ENCODE measurements around the gene PSMD1.

PSMD1 gene

GRCh38 chr2:231034291-231034882 is 22.3 kb upstream of the PSMD1 start:
- in situ Hi-C loops (cut with HindIII; ENCODE audit: low sequenced_read_pairs), result no loop called here

DNA sequence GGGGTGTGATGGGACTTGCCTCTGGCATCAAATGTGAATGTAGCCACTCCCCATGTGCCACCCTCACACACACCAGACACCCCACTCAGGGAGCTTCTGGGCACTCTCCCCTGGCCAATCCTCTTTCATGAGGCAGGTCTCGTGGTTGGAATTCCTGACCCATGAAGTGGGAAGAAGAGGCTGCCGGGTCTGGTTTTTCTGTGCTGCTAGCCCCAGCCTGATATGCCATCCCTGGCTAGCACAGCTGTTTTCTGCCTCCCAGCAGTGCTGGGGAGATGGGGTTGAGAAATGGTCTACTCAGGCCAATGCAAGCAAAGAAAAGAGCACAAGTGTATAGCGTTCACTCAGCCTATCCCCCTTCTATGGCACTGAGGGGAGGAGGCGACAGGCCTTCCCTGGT is 20.5 kb upstream of the PSMD1 start:
- in situ Hi-C loops (cut with HindIII; ENCODE audit: low sequenced_read_pairs), result no loop called here

GRCh38 chr2:231036578-231037106 is 20.0 kb upstream of the PSMD1 start:
- in situ Hi-C loops (cut with HindIII; ENCODE audit: low sequenced_read_pairs), result no loop called here

- in situ Hi-C loops (cut with HindIII; ENCODE audit: low sequenced_read_pairs), result no loop called here
Measured at GRCh38 chr2:231037202-231037730, 19.4 kb upstream of the PSMD1 start, which contains the start of gene C2orf72. C2orf72 (plus strand) TSS chr2:231037523; CDS start chr2:231037566, 43 bp downstream.

GRCh38 chr2:231037731-231038482 is 18.8 kb upstream of the PSMD1 start:
- in situ Hi-C loops (cut with HindIII; ENCODE audit: low sequenced_read_pairs), result no loop called here

- in situ Hi-C loops (cut with HindIII; ENCODE audit: low sequenced_read_pairs), result no loop called here
Measured at GRCh38 chr2:231038483-231039293, 18.0 kb upstream of the PSMD1 start.

GRCh38 chr2:231039294-231039664 is 17.4 kb upstream of the PSMD1 start:
- in situ Hi-C loops (cut with HindIII; ENCODE audit: low sequenced_read_pairs), result no loop called here

GRCh38 chr2:231039821-231040364 is 16.8 kb upstream of the PSMD1 start:
- in situ Hi-C loops (cut with HindIII; ENCODE audit: low sequenced_read_pairs), result no loop called here

- in situ Hi-C loops (cut with HindIII; ENCODE audit: low sequenced_read_pairs), result no loop called here
Measured at GRCh38 chr2:231041061-231041689, 15.5 kb upstream of the PSMD1 start.

DNA sequence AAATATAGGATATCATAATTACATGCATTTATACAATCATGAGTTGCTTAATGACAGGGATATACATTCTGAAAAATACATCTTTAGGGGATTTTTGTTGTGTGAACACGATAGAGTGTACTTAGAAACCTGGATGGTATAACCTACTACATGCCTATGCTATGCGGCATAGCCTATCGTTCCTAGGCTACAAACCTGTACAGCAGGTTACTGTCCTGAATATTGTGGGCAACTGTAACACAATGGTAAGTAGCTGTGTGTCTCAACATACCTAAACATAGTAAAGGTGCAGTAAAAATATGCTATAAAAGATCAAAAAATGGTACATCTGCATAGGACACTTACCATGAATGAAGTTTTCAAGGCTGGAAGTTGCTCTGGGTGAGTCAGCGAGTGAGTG is 12.9 kb upstream of the PSMD1 start:
- in situ Hi-C loops (cut with HindIII; ENCODE audit: low sequenced_read_pairs), result no loop called here

- in situ Hi-C loops (cut with HindIII; ENCODE audit: low sequenced_read_pairs), result no loop called here
Measured at GRCh38 chr2:231046916-231047273, 9.8 kb upstream of the PSMD1 start.

DNA sequence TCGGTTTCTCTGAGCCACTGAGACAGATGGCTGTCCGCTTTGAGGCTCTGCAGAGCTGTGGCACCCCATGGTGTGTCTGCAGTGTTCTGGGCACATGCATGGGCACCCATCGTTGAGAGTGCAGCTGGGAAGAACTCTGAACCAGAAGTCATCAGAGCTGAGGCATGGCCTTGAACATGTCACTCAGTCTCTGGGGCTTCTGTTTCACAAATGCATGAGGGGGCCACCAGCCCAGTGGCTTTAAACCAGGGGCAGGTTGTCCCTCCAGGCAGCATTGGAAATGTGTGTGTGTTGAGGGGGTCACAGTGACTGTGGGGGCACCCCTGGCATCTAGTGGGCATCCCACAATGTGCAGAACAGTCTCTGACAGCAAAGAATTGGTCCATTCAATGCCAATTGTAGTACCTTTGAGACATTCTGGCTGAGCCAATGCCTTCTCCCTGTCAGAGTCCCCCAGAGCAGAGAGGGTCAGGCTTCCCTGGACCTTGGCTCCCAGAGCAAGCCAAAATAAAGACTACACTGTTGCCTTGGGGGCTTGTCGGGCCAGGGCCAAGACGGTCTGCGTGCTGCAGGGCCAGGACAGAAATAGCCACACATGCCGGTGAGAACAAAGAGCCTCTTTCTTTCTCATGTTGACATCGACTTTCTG is 9.3 kb upstream of the PSMD1 start:
- in situ Hi-C loops (cut with HindIII; ENCODE audit: low sequenced_read_pairs), result no loop called here

DNA sequence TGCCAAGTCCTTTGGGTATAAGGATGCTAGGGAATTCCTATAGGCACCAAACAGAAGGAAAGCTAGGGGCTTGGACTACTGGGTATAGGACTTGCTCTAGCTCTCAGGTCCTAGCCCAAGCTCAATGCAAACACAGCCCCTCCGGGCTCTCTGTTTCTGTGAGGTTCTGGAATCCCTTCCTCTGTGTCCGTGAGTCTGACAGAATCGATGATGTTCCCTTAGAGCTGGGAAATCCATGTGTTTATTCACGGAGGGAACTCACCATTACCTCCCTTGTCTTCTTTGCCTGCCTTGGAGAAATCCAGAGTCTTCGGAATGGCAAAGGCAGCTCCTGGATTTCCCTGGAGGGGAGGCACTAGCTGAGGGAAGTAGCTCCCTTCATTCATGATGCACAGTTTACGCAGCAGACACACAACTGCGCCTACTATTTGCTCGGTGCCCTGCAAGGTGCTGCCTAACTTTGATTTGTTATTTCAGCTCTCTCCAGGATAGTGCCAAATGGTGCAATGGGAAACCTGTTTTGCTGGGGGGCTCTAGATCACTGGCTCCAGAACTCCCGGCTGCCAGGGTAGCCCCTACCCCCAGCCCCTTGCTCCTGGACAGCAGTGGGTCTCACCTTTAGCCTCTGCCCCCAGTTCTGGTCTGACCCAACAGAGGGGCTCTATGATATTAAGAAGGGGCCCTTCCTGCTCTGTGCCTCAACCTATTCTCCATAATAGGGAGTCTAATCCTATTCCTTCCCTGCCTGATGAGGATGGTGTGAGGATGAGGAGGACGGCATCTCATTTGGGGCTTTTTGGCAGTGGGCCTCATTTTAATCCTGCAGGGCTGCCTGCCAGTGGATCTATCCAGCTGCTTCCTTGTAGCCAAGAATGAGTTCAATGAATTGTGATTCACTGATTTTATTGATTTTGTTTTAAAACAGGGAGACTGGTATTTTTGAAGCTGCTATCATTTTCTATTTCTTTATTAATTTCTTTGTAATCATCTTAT is 8.4 kb upstream of the PSMD1 start:
- in situ Hi-C loops (cut with HindIII; ENCODE audit: low sequenced_read_pairs), result no loop called here

DNA sequence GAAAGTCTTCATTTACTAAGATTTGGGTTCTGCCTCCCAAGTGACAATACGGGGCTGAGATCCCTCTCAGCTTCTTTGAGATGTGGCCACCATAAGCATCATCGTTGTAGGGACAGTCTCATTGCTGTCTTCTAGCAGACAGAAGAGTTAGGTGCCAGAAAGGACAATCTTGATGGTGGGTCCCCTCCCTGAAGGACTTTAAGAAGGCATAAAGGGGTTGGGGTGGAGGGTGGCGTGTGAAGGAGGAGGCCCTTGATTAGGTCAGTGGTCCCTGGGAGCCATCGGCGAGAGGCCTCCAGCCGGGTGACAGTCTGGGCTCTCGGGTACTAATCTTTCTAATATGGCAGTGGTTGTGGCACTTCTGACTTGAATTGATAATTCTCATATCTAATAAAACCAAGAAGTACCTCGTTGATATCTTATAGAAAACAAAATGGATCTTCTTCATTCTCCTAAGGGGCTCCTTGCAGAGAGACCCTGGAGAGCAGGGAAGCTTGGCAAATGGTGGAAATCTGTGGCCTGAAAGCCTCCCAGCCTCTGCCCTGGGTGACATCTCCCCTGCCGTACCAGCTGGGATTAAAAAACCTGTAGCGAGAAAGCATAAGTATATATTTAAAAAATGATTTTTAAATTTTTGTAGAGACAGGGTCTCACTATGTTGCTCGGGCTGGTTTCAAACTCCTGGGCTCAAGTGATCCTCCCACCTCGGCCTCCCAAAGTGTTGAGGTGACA is 7.2 kb upstream of the PSMD1 start:
- in situ Hi-C loops (cut with HindIII; ENCODE audit: low sequenced_read_pairs), result no loop called here

DNA sequence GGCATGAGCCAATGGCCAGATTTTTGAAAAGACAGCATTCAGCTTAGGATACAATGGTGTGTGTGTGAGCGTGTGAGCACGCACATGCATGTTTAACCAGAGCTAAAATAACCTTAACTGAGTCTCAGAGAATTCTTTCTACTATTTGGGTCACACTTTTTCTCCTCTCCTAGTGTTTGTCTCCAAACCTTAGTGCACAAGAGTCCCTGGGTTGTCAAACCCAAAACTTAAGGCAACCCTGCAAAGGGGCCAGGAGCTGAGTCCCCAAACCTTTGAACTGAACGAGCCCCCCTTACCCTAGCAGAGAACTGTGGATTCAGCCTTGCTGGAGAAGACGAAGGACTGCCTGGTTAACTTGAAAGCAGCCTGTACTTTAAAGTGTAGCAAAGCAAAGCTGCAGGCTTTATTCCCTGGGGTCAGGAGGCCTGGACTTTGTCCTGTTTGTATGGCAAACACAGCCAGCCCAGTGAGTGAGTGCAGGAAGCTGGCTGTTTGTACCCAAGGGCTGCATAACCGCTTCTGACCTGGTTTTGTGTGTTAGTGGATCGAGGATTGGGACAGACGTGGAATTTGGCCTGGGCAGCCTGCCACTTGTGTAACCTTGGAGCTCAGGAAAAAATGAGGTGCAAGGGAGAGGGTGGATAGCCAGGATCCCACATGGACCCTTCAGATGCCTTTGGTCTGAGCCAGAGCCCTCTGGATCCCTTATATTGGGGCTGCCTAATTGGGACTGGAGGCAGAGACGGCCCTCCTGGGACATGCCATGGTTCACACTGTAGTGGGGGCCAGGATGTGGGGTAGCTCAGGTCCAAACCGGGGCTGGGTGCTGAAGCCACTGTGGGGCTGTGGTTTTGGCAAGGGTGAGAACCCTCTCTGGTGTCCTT is 6.4 kb upstream of the PSMD1 start:
- in situ Hi-C loops (cut with HindIII; ENCODE audit: low sequenced_read_pairs), result no loop called here

- in situ Hi-C loops (cut with HindIII; ENCODE audit: low sequenced_read_pairs), result no loop called here
Measured at GRCh38 chr2:231051116-231051515, 5.6 kb upstream of the PSMD1 start.
